RKO (cell line): ENCODE measurements around the gene CAMK1G.

Experiments used
- DNase-seq: peaks from one replicate; pipeline ENCODE4 v3.0.0-alpha.2; 2016; ENCODE audit warnings: low spot score

Gene CAMK1G

GRCh38 chr1:209620487-209620884 lies 37.0 kb downstream of the CAMK1G start:
- no peak for DNase-seq

DNA sequence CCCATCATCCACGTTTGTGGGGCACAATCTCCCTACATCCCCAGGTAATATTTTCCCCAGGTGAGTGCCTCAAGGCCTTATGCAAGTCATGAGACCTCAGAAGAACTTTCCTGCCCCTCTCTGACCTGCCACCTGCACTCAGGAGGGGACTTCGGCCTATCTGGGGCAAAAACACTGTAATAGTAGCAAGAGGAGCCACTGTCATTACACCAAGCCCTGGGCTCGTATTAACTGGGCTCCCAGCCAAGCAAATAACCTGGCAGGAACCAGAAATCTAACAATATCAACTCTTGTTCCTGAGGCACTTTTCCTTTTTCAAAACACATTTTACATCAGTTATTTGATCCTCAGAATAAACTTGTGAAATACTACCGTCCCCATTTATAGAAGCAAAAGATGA lies 37.8 kb downstream of the CAMK1G start:
- DNase-seq = no peak

DNA sequence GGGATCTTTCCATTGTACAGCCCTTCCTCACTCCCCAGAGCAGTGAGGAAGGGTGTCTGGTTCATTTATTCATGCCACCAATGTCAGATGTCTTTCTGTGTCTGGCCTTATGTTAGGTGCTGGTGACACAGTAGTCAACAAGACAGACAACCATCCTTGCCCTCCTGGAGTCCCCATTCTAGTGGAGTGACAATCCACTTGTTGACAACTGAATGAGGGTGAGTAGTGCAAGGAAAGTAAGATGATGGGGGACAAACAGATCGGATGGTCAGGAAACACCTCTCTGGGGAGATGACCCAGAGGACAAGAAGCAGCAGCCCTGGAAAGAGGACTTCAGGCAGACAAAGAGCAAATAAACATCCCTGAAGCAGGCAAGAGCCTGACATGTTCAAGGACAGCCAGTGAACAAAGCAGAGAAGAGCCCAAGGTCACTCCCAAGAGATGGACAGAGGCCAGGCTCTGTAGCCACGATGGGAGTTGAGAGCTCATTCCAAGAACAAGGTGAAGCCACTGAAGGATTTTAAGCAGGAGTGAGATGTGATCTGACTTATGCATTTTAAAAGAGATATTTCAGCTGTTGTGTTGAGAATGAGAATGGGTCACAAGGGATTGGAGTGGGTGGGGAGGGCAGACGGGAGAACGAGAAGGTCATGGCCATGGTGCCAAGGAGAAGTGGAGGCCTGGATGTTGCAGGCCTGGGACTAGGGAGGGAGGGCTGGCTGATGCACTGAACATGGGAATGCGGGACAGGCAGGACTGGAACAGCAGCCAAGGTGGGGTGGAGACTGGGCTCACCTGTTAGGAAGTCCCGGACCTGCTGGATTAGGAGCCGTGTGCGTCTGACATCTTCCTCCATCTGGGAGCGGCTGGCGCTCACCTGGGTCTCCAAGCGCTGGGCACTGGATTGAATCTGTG lies 38.5 kb downstream of the CAMK1G start:
- DNase-seq = no peak

DNA sequence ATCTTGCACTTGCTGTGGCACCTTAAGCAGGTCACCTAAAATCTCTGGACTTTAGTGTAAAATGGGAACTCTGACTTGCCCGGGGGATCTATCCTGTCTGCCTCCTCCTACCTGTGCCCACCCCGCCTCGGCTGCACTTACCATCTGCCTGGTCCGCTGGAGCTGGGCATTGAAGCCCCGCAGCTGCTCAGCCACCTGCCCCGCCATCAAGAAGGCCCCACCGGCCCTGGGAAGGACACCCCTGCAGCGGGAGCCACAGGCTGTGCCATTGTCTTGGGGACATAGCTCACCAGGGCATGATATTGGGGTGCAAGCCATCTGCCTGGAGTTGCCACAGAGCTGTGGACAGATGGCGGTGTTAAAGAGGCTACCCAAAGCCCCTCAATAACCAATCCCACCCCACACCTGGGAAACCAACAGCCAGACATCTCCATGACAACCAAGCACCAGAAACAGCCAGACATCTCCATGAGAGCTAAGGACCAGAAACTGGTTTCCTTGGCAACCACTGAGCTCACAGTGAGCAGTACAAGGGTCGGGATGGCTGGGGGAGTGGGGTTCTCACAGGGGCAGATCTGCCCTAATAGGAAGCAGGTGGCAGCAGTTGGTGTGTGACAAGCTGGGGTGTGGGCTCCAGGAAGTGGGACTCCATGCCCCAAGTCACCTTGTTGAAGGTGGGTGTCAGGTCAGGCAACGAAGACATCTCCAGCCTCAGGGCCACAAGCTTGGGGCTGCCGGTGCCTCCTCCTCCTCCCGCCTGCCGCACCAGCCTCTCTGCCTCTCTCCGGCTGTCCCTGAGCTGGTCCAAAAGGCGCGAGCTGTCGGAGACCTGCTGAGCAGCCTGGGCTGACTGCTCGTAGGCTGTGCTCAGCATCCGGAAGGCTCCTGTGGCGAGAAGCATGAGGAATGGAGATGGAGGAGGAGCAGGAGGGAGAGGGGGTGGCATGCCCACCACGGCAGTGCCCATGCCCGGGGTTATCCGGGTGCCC lies 39.6 kb downstream of the CAMK1G start:
- no peak for DNase-seq

DNA sequence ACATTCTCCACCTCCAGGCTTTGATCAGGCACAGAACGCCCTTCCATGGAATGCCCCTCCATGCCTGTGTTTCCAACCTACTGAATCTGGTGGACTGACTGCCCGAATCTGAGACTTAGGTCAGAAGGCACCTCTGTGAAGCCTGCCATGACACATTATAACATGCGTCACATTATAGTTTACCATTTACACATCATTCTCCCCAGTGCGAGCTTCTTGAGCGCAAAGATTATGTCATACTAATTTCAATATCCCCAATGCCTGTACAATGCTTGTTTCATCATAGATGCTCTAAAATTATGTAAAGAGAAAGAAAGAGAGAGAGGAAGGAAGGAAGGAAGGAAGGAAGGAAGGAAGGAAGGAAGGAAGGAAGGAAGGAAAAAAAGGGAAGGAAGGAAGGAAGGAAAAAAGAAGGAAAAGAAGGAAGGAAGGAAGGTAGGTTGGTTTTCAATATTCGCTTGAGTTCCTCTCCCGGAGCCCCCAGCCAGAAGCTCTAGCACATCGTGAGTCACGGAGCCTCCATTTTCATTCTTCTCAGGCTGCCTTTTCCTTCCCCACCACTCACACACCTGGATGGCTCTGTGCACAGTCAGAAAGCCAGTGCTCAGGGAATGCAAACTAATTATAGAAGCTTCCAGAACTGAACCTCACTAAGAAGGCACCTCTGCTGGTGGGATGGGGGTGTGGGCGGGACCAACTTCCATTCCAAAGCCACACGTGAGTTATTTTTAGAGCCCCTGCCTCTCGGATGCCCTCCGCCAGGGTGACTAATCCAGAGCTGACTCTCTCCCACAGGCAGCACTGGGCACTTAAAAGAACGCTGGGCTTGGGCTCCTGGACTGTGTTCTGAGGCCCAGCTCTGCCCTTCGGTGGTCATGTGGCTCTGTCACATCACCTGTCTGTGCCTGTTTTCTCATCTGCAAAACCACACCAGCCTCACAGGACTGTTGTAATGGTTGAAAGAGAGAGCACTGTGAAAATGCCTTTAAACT lies 41.3 kb downstream of the CAMK1G start:
- no peak for DNase-seq

DNA sequence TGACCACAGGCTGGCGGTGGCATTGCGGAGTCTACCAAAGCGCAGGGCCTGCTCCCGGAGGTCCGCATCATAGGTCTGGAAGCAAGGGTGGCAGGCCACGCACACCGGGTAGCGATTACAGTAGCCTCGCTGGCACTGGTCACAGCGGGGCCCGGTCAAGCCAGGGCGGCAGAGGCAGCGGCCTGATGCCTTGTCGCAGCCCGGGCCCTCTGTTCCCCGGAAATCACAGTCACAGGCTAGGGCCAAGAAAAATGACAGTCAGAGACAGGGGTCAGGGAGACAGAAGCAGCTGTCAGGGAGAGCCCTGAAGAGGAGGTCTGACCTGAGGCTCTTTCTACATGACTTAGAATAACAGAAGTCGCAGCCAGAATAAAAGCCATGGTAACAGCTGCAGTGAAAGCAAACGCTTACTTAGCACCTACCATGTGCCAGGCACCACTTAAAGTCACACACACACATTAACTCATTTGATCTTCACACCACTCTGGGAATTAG lies 42.3 kb downstream of the CAMK1G start:
- DNase-seq = no peak

- no peak for DNase-seq
Observed at GRCh38 chr1:209626346-209627026, 43.0 kb downstream of the CAMK1G start.

GRCh38 chr1:209627027-209627731 lies 43.7 kb downstream of the CAMK1G start:
- no peak for DNase-seq

GRCh38 chr1:209627732-209628196 lies 44.2 kb downstream of the CAMK1G start:
- peak; percentile 73 for DNase-seq

GRCh38 chr1:209628618-209629299 lies 45.2 kb downstream of the CAMK1G start:
- no peak for DNase-seq

DNA sequence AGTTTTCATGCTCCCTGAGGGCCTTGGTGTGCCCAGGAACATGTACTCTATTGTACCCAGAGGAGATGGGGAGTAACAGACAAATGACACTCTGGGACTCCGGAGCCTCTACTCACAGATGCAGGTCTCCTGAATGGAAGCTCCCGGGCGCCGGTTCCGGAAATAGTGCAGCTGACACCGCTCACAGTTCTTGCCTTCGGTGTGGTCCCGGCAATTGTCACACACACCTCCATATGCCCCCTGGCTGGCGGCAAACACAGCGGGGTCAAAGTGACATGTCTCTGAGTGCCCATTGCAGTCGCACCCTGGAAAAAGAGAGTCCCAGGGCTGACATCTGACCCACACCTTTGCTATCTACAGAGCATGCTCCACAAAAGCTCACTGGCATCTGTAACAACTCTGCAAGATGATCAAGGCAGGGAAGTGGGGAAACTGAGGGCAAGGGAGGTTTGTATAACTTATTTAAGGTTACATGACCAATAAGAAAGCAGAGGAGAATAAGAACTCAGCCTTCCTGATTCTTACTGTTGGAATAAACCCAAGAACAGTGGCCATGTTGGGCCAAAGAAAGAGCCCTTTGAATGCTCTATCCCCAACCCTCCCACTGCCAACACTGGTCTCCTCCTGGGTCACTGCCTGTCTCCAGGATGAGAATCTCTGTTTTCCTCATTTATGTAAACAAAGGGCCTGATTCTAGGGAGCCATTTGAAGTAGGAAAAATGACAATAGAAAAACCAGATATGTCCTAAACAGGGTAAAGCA lies 46.3 kb downstream of the CAMK1G start:
- no peak for DNase-seq

GRCh38 chr1:209630383-209631225 lies 47.1 kb downstream of the CAMK1G start:
- DNase-seq = no peak

DNA sequence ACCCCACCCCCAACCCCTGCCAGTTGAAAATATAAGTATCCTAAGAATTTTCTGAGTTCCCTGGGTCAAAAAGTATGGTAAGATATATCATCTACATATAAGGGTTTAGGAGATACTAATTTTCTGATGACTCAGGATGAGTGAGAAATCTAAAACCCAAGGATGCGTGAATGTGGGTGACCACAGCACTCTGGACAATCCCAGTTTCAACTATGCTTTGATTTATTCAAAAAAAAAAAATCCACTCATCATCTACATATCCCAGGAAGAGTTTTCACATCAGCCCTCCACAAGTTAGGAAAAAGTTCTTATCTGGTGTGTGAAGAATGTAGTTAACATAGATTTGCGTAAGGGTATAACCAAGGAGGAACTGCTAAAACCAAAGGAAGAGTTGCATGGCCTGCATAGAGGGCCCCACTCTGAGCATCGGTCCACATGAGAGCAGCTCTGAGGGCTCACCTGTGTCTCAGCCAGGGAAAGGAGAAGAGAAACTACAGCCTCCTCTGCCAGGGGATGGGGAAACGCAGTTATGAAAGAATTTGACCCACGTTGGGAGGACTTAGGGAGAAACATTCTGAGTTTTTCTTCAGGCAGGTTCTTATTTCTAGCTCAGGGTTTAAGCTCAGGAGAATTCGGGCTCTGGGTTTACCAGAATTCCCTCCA lies 50.0 kb downstream of the CAMK1G start:
- DNase-seq = peak; percentile 56

- DNase-seq = no peak
Observed at GRCh38 chr1:209634005-209634737, 50.7 kb downstream of the CAMK1G start.

- DNase-seq = no peak
Observed at GRCh38 chr1:209635850-209636249, 52.3 kb downstream of the CAMK1G start.

DNA sequence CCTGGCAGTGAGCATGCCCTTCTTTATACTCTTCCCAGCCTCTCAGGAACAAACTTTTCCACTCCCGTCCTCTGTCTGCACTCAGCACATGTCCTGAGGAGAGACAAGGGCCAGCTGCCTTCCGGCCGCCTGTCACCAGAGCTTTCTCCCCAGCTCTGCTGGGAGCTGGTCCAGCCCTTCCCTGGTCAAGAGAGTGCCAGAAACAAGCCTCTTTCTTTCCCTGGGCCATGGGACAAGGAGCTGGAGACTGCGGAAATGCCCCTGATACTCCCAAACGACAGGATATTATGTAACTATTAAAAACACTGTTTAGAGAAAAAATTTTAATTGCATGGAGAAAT lies 58.3 kb downstream of the CAMK1G start:
- DNase-seq = no peak

DNA sequence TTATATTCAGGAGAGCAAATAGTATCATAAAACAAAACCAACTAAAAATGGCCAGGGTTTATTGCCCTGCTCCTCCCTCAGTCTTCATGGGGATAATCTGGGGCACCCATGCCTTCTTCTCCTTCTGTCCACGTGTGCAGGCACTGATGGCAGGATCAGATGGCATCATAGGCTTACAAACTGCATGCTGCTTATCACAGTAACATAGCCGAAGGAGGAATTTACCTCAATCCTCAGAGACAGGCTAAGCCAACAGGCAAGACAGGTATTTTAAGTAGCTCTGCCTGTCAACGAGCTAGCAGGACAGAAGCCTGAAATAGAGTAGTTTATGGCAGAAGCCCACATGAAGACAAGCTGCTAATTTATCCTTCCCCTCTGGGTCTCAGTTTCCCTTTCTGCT lies 59.3 kb downstream of the CAMK1G start:
- no peak for DNase-seq
